ENCODE measurements around the gene GABRB3.

- TF ChIP-seq CTCF (IDR thresholded peaks at IDR 0.05; ENCODE audit: insufficient read depth, low read depth, low read length) (no peak), EZH2 (IDR thresholded peaks at IDR 0.05; ENCODE audit: insufficient read depth, low read length) (no peak)
These were observed 138.5 kb downstream of the GABRB3 start for GRCh38 chr15:26634319-26634718.

Data from astrocyte (in vitro differentiated cells and primary cell).